DOHH2 (cell line): ENCODE data around the gene CWC15.
"Not testable (repeated sequence)": the region's sequence is repeated elsewhere in the genome, so short reads cannot be mapped to it uniquely, and the experiment has no call there.

Source experiments
- H3F3A ChIP-seq: fragments of 200-600 bp; sonication (generic), shearing (Covaris generic); 2 replicates; pipeline ENCODE4 v1.6.0; 2016; ENCODE audit warnings: antibody characterized with exemption, mild to moderate bottlenecking; ENCODE audit not compliant: control insufficient read depth, insufficient read depth
- H3K27ac ChIP-seq: fragments of 200-600 bp; sonication (generic); 2 replicates; pipeline ENCODE4 v1.5.1; 2014; ENCODE audit warnings: low read depth, mild to moderate bottlenecking, low read length, moderate library complexity
- H3K27me3 ChIP-seq: fragments of 200-600 bp; sonication (generic); 2 replicates; pipeline ENCODE4 v1.6.1; 2014; ENCODE audit warnings: mild to moderate bottlenecking, low read length, mixed read lengths; ENCODE audit not compliant: control insufficient read depth
- H3K36me3 ChIP-seq: fragments of 200-600 bp; sonication (generic); 2 replicates; pipeline ENCODE4 v1.6.1; 2014; ENCODE audit warnings: mild to moderate bottlenecking, low read length, moderate library complexity, mixed read lengths; ENCODE audit not compliant: control insufficient read depth
- H3K4me1 ChIP-seq: fragments of 200-600 bp; sonication (generic); 2 replicates; pipeline ENCODE4 v1.6.1; 2014; ENCODE audit warnings: mild to moderate bottlenecking, low read length, mixed read lengths; ENCODE audit not compliant: control insufficient read depth
- H3K4me2 ChIP-seq: fragments of 200-600 bp; sonication (generic); 2 replicates; pipeline ENCODE4 v1.6.0; 2014; ENCODE audit warnings: mild to moderate bottlenecking, low read length, moderate library complexity
- H3K4me3 ChIP-seq: fragments of 200-600 bp; sonication (generic); 2 replicates; pipeline ENCODE4 v1.5.1; 2014; ENCODE audit warnings: mild to moderate bottlenecking, low read length, mixed read lengths
- H3K79me2 ChIP-seq: fragments of 200-600 bp; sonication (generic); 2 replicates; pipeline ENCODE4 v1.6.1; 2014; ENCODE audit warnings: mild to moderate bottlenecking, low read length, mixed read lengths; ENCODE audit not compliant: control insufficient read depth
- H3K9me2 ChIP-seq: fragments of 200-600 bp; sonication (generic); replicated peaks from 2 replicates; pipeline ENCODE4 v1.6.1; 2014; ENCODE audit warnings: mild to moderate bottlenecking, low read length, mixed read lengths; ENCODE audit not compliant: control insufficient read depth
- H3K9me3 ChIP-seq: fragments of 200-600 bp; sonication (generic); 2 replicates; pipeline ENCODE4 v1.6.1; 2014; ENCODE audit warnings: antibody characterized with exemption, low read length, mixed read lengths; ENCODE audit not compliant: control insufficient read depth, insufficient read depth
- H4K20me1 ChIP-seq: fragments of 200-600 bp; sonication (generic); 2 replicates; pipeline ENCODE4 v1.6.0; 2014; ENCODE audit warnings: low read depth, mild to moderate bottlenecking, antibody characterized with exemption, low read length, moderate library complexity; ENCODE audit not compliant: control insufficient read depth, insufficient read depth
- EZH2phosphoT487 ChIP-seq: fragments of 200-600 bp; sonication (generic); IDR thresholded peaks from 2 replicates; pipeline ENCODE4 v1.6.1; 2017; ENCODE audit warnings: borderline replicate concordance, mild to moderate bottlenecking, antibody characterized with exemption, low read length, moderate library complexity, mixed read lengths
- TF ChIP-seq, protein P1 (sequence below): fragments of 200-600 bp; sonication (generic); IDR thresholded peaks from one replicate; pipeline ENCODE4 v1.5.1; 2014; ENCODE audit warnings: antibody characterized with exemption, mild to moderate bottlenecking, low read depth, low read length; ENCODE audit not compliant: poor library complexity, severe bottlenecking

Gene CWC15

DNA sequence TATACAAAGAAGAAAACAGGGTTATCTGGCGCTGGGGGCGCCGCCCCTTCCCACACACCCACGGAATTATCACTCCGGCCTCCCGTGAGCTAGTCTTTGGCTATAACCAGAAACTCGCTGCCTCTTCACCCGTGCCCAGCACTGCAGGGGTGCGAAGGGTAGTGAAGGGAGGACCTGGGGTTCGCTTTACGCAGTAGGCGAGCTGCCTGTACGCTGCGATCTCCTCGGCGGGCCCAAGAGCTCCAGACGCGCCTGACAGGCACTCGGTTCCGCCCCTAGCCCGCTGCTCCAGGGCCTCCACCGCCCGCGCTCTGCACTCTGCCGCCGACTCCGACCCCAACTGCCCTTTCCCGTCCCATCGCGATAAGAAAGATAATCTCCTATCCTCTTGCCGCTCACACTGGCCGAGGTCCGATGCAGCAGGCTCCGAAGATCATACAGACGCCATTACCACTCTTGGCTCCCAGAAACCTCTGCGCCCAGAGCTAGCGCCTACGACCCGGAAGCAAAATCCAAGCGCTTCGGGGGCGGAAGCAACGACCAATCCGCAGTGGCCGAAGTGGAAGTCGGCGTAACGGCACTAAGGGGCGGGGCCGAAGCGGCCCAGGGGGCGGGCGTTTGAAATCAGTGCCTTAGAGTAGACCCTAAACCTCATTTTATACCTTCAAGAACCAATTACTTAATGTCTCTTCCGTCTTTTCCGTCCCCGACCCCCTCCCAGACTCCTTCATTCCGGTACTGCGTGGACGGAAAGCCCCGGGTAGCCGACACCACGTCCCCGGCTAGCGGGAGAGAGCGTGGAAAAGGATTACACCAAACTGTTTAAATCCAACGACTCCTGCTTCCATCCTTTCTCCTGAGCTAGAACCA, at the start of gene CWC15, which contains the start of gene KDM4D:
TSS of gene CWC15 (minus strand) at position 458 of the 870 bp plus-strand sequence. CDS start 1,371 bp downstream, outside the sequence.
TSS of gene KDM4D (plus strand) at position 611 of the 870 bp plus-strand sequence. CDS start 23,664 bp downstream, outside the sequence.
- Histone ChIP-seq H3K36me3 (peaks cover 43% of the 10 kb centered on the region), H3F3A (no peaks in the 10 kb centered on the region), H3K27me3 (no peaks in the 10 kb centered on the region), H3K4me2 (peak within 1 kb of the TSS; percentile 86), H3K79me2 (peaks cover 22% of the 10 kb centered on the region), H4K20me1 (no peaks in the 10 kb centered on the region), H3K27ac (peak within 1 kb of the TSS; percentile 38), H3K9me2 (no peaks in the 10 kb centered on the region), H3K9me3 (peaks cover 5% of the 10 kb centered on the region; the same call in 1 of the 2 replicates), H3K4me3 (peak within 1 kb of the TSS; percentile 95), H3K4me1 (peaks cover 20% of the 10 kb centered on the region)
- TF ChIP-seq EZH2phosphoT487: no peak
- TF ChIP-seq, protein P1, sequence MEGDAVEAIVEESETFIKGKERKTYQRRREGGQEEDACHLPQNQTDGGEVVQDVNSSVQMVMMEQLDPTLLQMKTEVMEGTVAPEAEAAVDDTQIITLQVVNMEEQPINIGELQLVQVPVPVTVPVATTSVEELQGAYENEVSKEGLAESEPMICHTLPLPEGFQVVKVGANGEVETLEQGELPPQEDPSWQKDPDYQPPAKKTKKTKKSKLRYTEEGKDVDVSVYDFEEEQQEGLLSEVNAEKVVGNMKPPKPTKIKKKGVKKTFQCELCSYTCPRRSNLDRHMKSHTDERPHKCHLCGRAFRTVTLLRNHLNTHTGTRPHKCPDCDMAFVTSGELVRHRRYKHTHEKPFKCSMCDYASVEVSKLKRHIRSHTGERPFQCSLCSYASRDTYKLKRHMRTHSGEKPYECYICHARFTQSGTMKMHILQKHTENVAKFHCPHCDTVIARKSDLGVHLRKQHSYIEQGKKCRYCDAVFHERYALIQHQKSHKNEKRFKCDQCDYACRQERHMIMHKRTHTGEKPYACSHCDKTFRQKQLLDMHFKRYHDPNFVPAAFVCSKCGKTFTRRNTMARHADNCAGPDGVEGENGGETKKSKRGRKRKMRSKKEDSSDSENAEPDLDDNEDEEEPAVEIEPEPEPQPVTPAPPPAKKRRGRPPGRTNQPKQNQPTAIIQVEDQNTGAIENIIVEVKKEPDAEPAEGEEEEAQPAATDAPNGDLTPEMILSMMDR: no peak

- not testable (repeated sequence) for H3K79me2 ChIP-seq, H3K4me2 ChIP-seq, H3K9me2 ChIP-seq, H3K27ac ChIP-seq, H3K9me3 ChIP-seq, H3K36me3 ChIP-seq, H3K4me3 ChIP-seq, H3F3A ChIP-seq, H3K27me3 ChIP-seq, H4K20me1 ChIP-seq, H3K4me1 ChIP-seq
Measured at GRCh38 chr11:95021468-95021867, 48.1 kb upstream of the CWC15 start.

DNA sequence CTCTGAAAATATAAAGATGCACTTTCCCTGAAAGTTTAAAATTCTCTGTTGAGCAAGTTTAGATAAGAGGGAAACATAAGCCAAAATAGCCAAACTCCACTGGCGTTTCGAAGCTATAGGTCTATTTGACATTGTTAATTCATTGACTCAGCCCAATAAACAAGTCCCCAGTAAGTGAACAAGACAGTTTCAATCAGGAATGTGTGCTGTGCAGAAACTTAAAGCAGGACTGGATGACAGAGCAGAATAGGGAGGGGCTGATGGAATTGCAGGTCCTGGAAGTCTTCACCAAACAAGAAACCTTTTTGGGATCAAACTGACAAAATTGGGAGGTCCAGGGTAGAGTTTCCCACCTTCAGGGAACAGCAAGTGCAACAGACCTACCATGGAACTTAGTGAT, 42.8 kb upstream of the CWC15 start:
- no peaks in the 10 kb centered on the region for H4K20me1 ChIP-seq
- H3K4me3 ChIP-seq: no peak overlapping the region
- H3K4me2 ChIP-seq: no peak overlapping the region
- no peaks in the 10 kb centered on the region for H3K4me1 ChIP-seq
- peaks cover 6% of the 10 kb centered on the region; the same call in 1 of the 2 replicates for H3K27me3 ChIP-seq
- no peak overlapping the region for H3K27ac ChIP-seq
- H3K36me3 ChIP-seq: no peaks in the 10 kb centered on the region
- no peaks in the 10 kb centered on the region for H3K9me2 ChIP-seq
- no peak for TF ChIP-seq EZH2phosphoT487
- TF ChIP-seq, protein P1: no peak
- no peaks in the 10 kb centered on the region for H3F3A ChIP-seq
- H3K79me2 ChIP-seq: no peaks in the 10 kb centered on the region
- no peaks in the 10 kb centered on the region for H3K9me3 ChIP-seq

DNA sequence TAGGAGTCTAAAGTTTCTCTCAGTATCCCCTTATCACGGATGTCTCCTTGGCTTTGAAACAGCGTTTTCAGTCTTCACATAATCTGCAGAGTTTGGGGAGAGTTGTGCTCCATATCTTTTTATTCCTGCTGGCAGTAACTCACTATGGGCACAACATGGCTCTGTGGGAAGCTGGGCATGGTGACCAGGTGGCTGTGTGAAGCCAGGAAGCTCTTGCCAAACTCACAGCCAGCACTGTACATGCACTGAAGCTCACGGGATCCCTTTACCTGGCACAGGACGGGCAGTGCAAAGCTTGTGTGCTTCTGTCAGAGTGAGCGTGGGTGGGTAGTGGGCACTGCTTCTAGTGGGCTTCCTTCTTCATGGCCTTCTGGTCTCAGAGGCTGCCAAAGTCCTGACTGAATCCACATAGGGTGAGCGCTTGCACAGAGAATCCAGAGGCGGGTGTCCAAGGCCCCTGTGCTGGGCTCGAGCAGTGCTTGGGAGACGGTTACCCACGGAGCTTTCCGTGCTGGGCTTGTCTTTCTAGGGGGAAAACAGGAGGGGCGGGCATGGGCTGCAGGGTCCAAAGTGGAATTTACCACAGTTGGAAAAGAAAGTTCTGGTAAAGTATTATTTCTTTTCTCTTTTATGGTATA, 40.9 kb upstream of the CWC15 start:
- TF ChIP-seq, protein P1: no peak
- no peak for TF ChIP-seq EZH2phosphoT487
- no peaks in the 10 kb centered on the region for H3F3A ChIP-seq
- no peaks in the 10 kb centered on the region for H4K20me1 ChIP-seq
- no peaks in the 10 kb centered on the region for H3K36me3 ChIP-seq
- no peak overlapping the region for H3K4me2 ChIP-seq
- H3K79me2 ChIP-seq: no peaks in the 10 kb centered on the region
- no peaks in the 10 kb centered on the region for H3K4me1 ChIP-seq
- peaks cover 6% of the 10 kb centered on the region; the same call in 1 of the 2 replicates for H3K27me3 ChIP-seq
- H3K9me2 ChIP-seq: no peaks in the 10 kb centered on the region
- no peaks in the 10 kb centered on the region for H3K9me3 ChIP-seq
- H3K27ac ChIP-seq: no peak overlapping the region
- H3K4me3 ChIP-seq: no peak overlapping the region
